Astrocyte (in vitro differentiated cells and primary cell): Measurements from ENCODE around the gene BET1.

ENCODE experiments used
- CTCF ChIP-seq: IDR thresholded peaks from 2 replicates; pipeline ENCODE4 v1.5.1; 2011; ENCODE audit warnings: low read depth, mild to moderate bottlenecking, inconsistent platforms, low read length, moderate library complexity; ENCODE audit not compliant: insufficient read depth
- EZH2 ChIP-seq: IDR thresholded peaks from 2 replicates; pipeline ENCODE4 v1.6.1; 2012; ENCODE audit warnings: mild to moderate bottlenecking, low read length, inconsistent platforms; ENCODE audit not compliant: insufficient read depth

- TF ChIP-seq CTCF (no peak), EZH2 (no peak)
Measured at GRCh38 chr7:94029976-94030375, 25.8 kb upstream of the BET1 start.
